Astrocyte of the cerebellum (primary cell): Measurements from ENCODE around the gene PIK3IP1.

ENCODE experiments used
- DNase-seq: peaks from one replicate; pipeline ENCODE4 v3.0.0-alpha.2; 2011; ENCODE audit warnings: low read depth
- H3K4me3 ChIP-seq: 2 replicates; pipeline ENCODE4 v1.5.1; 2011; ENCODE audit warnings: mild to moderate bottlenecking, low read depth, low read length, moderate library complexity
- in situ Hi-C: cut with HindIII; loops from 2 replicates; pipeline ENCODE4 v1.10.0; 2017; ENCODE audit warnings: low sequenced_read_pairs
- TF ChIP-seq, protein P1 (sequence below): IDR thresholded peaks from 2 replicates; pipeline ENCODE4 v1.5.1; 2012; ENCODE audit warnings: low read length, low read depth, moderate library complexity, mild to moderate bottlenecking; ENCODE audit errors: missing control alignments

Gene PIK3IP1

DNA sequence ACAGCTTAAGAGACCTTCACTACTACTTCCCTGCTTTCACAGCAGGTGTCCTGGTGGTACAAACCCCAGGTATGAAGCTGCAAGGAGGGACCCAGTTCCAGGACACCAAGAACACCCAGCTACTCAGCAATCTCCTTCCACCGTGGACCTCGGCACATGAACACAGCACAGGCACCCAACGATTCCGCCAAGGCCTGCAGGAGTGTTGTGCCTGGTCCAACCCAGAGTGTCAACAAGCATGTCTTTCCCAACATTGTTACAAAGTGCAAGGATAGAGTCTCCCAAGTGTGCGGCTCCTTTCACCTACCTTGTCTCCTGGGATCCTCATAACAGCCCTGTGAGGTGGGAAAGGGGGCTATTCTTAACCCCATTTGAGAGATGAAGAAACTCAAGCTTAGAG is 42.0 kb upstream of the PIK3IP1 start:
- H3K4me3 ChIP-seq: no peak overlapping the region
- TF ChIP-seq, protein P1, sequence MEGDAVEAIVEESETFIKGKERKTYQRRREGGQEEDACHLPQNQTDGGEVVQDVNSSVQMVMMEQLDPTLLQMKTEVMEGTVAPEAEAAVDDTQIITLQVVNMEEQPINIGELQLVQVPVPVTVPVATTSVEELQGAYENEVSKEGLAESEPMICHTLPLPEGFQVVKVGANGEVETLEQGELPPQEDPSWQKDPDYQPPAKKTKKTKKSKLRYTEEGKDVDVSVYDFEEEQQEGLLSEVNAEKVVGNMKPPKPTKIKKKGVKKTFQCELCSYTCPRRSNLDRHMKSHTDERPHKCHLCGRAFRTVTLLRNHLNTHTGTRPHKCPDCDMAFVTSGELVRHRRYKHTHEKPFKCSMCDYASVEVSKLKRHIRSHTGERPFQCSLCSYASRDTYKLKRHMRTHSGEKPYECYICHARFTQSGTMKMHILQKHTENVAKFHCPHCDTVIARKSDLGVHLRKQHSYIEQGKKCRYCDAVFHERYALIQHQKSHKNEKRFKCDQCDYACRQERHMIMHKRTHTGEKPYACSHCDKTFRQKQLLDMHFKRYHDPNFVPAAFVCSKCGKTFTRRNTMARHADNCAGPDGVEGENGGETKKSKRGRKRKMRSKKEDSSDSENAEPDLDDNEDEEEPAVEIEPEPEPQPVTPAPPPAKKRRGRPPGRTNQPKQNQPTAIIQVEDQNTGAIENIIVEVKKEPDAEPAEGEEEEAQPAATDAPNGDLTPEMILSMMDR: no peak
- no peak for DNase-seq
- in situ Hi-C loops: no loop called here

DNA sequence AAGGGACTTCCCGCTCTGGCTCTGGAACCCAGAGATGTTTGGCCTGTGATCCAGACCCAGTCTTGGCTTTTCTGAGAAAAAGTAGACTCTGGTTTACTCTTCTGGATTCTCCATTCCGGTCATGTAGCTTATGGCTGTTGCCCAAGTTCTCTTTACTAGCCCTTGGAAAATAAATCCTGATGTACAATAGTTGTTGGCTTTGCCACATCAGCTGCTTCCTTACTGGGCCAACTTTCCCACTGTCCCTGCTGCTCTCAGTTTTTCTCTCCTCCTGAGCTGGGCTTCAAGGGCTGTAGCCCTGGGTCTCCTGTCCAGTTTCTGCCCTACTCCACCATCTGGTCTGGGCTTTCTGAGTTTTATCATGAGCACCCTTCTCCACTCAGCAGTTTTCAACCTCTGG is 41.4 kb upstream of the PIK3IP1 start:
- in situ Hi-C loops: no loop called here
- H3K4me3 ChIP-seq: no peak overlapping the region
- TF ChIP-seq, protein P1: no peak
- DNase-seq: no peak

DNA sequence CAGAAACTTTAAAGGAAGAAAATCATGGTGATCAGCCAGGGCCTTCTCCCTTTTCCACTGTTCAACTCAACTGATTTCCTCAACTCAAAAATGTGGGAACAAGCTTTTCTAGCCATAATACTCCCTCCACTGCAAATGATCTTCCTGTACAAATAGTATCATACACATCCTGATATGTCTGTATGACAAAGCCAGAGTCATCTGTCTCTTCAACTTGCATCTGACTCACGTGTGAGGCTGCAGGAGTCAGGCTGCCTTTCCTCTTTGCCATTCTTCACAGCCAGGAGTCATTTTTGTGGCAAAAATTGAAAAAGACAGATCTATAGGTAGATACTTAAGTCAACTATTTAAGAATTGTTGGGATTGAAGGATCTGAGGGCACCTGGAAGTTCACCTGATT is 40.6 kb upstream of the PIK3IP1 start:
- TF ChIP-seq, protein P1: no peak
- in situ Hi-C loops: no loop called here
- no peak overlapping the region for H3K4me3 ChIP-seq
- no peak for DNase-seq

DNA sequence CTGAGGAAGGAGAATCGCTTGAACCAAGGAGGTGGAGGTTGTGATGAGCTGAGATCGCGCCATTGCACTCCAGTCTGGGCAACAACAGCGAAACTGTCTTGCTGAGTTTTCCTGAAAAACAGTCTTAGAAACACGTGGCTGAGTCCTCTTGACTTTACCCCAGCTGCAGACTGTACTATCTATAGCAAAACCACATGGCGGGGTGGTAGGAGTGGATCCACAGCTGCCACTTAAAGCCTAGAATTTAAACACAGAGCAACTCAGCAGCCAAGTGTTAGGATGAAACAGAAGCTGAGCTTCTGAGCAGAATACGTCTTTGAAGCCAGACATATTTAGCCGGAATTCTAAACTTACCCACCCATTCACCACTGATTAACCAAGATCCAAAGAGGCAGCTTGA is 39.7 kb upstream of the PIK3IP1 start:
- TF ChIP-seq, protein P1: no peak
- in situ Hi-C loops: no loop called here
- no peak for DNase-seq
- no peak overlapping the region for H3K4me3 ChIP-seq

DNA sequence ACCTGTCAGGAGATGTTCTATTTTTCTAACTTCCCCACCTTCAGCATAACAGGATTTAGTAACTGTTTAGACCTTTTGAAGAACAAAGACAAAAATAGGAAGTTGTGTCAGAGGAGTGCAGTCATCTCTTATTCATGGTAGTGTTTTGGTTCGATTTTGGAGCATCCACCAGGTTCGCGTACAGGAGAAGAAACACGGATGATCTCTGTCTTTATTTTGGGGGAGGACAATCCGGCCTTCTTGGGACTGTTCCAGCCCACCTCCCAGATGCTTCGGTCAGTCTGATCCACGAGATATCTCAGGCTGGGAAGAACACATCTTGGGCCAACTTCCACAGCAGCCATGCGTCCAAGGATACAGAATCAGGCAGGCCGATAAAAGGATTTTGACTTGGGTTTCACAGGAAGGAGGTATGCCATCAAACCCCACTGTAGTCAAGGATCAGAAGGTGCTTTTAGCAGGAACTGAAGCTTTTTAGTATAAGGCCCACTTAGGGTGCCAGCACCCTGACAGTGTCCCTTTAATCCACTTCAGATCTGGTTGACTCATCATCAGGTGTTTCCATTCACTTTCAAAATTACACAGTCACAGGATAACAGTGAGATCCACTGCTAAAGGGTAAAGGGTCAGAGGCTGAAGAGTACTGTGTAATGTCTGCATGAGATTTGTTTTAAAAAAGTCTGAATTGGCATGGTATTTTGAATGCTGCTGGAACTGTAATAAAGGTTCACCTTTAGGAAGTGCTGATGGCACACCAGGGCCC is 37.3 kb upstream of the PIK3IP1 start:
- no peak for DNase-seq
- TF ChIP-seq, protein P1: no peak
- no peak overlapping the region for H3K4me3 ChIP-seq
- in situ Hi-C loops: no loop called here

DNA sequence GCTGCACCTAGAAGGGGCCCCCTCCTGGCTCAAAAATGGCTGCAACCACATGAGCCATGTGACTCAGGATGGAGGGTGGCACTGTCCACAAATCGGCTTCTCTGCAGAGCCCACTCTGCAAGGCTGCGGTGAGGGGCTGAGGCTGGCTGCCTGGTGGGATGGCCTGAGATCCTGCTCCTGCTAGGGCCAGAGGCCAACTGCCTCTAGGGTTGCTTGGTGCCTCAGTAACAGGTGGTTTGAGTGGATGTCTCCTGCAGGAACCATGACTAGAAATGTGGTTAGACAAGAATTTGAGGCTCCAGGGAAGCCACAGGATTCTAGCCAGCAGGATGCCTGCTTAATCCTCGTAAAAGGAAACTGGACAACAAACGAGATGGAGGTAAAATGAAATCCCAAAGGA is 36.7 kb upstream of the PIK3IP1 start:
- peak; percentile 42 for DNase-seq
- in situ Hi-C loops: no loop called here
- H3K4me3 ChIP-seq: no peak overlapping the region
- TF ChIP-seq, protein P1: no peak
